RPMI8226 (cell line): Measurements from ENCODE around the gene TIMM10.

Experiments used
- DNase-seq: peaks from one replicate; pipeline ENCODE4 v3.0.0-alpha.2; 2015

Gene TIMM10

GRCh38 chr11:57502376-57502775 is 28.2 kb downstream of the TIMM10 start:
- DNase-seq, result no peak

GRCh38 chr11:57501953-57502352 is 28.6 kb downstream of the TIMM10 start:
- DNase-seq, result no peak

- no peak for DNase-seq
Measured at GRCh38 chr11:57500926-57501325, 29.6 kb downstream of the TIMM10 start.

GRCh38 chr11:57500515-57500914 is 30.0 kb downstream of the TIMM10 start:
- no peak for DNase-seq

GRCh38 chr11:57499983-57500461 is 30.5 kb downstream of the TIMM10 start:
- no peak for DNase-seq

- no peak for DNase-seq
Measured at GRCh38 chr11:57499413-57499982, 31.1 kb downstream of the TIMM10 start.

GRCh38 chr11:57498540-57498939 is 32.0 kb downstream of the TIMM10 start:
- no peak for DNase-seq

- DNase-seq, result no peak
Measured at GRCh38 chr11:57497303-57498247, 33.0 kb downstream of the TIMM10 start.

GRCh38 chr11:57496109-57496820 is 34.3 kb downstream of the TIMM10 start:
- DNase-seq, result no peak

GRCh38 chr11:57493507-57494503 is 36.7 kb downstream of the TIMM10 start:
- peak; percentile 81 for DNase-seq

GRCh38 chr11:57491371-57492061 is 39.0 kb downstream of the TIMM10 start:
- peak; percentile 61 for DNase-seq

GRCh38 chr11:57490456-57491248 is 39.9 kb downstream of the TIMM10 start:
- DNase-seq, result no peak

GRCh38 chr11:57487920-57488659 is 42.5 kb downstream of the TIMM10 start:
- DNase-seq, result no peak

- no peak for DNase-seq
Measured at GRCh38 chr11:57487021-57487778, 43.4 kb downstream of the TIMM10 start.

- no peak for DNase-seq
Measured at GRCh38 chr11:57485217-57485990, 45.1 kb downstream of the TIMM10 start.

GRCh38 chr11:57484141-57484710 is 46.3 kb downstream of the TIMM10 start:
- peak; percentile 77 for DNase-seq

GRCh38 chr11:57483562-57483918 is 47.0 kb downstream of the TIMM10 start:
- no peak for DNase-seq
